Stimulated activated CD4-positive, alpha-beta T cell treated with anti-CD3 and anti-CD28 coated beads, Interleukin-1b, Interleukin-23, amount 100 ng/mL, for 24 hours (primary cell): Measurements from ENCODE around the gene OPA1.

ENCODE experiments used
- DNase-seq, 4 experiments: peaks; one replicate each; pipeline ENCODE4 v3.0.0-alpha.2; 2020; ENCODE audit warnings: low read depth in 4 of 4, low spot score in 1 of 4

The OPA1 gene

GRCh38 chr3:193704431-193704830 lies 111.4 kb downstream of the OPA1 start:
- DNase-seq: no peak

- no peak for DNase-seq
Measured at GRCh38 chr3:193708270-193708669, 115.3 kb downstream of the OPA1 start.

- DNase-seq: no peak
Measured at GRCh38 chr3:193710286-193711165, 117.5 kb downstream of the OPA1 start.

- no peak for DNase-seq
Measured at GRCh38 chr3:193711166-193711485, 118.1 kb downstream of the OPA1 start.

- DNase-seq: no peak
Measured at GRCh38 chr3:193711523-193711963, 118.5 kb downstream of the OPA1 start.

GRCh38 chr3:193711964-193712598 lies 119.1 kb downstream of the OPA1 start:
- DNase-seq: no peak

GRCh38 chr3:193712938-193713337 lies 119.9 kb downstream of the OPA1 start:
- no peak for DNase-seq

- DNase-seq: no peak
Measured at GRCh38 chr3:193714523-193715137, 121.6 kb downstream of the OPA1 start.

- no peak for DNase-seq
Measured at GRCh38 chr3:193716150-193716549, 123.1 kb downstream of the OPA1 start.

- DNase-seq: no peak
Measured at GRCh38 chr3:193719735-193720134, 126.7 kb downstream of the OPA1 start.

GRCh38 chr3:193720169-193720568 lies 127.2 kb downstream of the OPA1 start:
- no peak for DNase-seq

GRCh38 chr3:193722566-193722965 lies 129.6 kb downstream of the OPA1 start:
- DNase-seq: no peak

- no peak for DNase-seq
Measured at GRCh38 chr3:193727089-193727488, 134.1 kb downstream of the OPA1 start.

GRCh38 chr3:193728429-193729087 lies 135.6 kb downstream of the OPA1 start:
- no peak for DNase-seq

- no peak for DNase-seq
Measured at GRCh38 chr3:193729088-193729465, 136.1 kb downstream of the OPA1 start.

GRCh38 chr3:193729601-193730000 lies 136.6 kb downstream of the OPA1 start:
- DNase-seq: no peak

- no peak for DNase-seq
Measured at GRCh38 chr3:193730511-193730910, 137.5 kb downstream of the OPA1 start.

- no peak for DNase-seq
Measured at GRCh38 chr3:193730976-193731375, 138.0 kb downstream of the OPA1 start.

- DNase-seq: no peak
Measured at GRCh38 chr3:193731656-193732055, 138.6 kb downstream of the OPA1 start.

- no peak for DNase-seq
Measured at GRCh38 chr3:193732391-193732790, 139.4 kb downstream of the OPA1 start.

- no peak for DNase-seq
Measured at GRCh38 chr3:193732827-193733226, 139.8 kb downstream of the OPA1 start.
